H9 (cell line): ENCODE data around the gene ZNF446. TPM values are rescaled to one million over a fixed set of nuclear protein-coding genes. Genes with fewer than 3 reads are reported as not detected.

ENCODE experiments used
- DNase-seq: peaks from one replicate; pipeline ENCODE4 v3.0.0-alpha.2; 2017
- H2AFZ ChIP-seq: one replicate; pipeline ENCODE4 v1.6.1; 2013; ENCODE audit warnings: mild to moderate bottlenecking, low read length, control low read depth, moderate library complexity
- H2AK5ac ChIP-seq: 2 replicates; pipeline ENCODE4 v1.6.1; 2013; ENCODE audit warnings: low read length, control low read depth, mixed read lengths; ENCODE audit not compliant: insufficient read length
- H2BK120ac ChIP-seq: one replicate; pipeline ENCODE4 v1.6.1; 2013; ENCODE audit warnings: low read depth, mild to moderate bottlenecking, low read length, control low read depth, inconsistent platforms; ENCODE audit not compliant: poor library complexity, severe bottlenecking
- H2BK12ac ChIP-seq: 2 replicates; pipeline ENCODE4 v1.6.1; 2013; ENCODE audit warnings: low read length, control low read depth, mixed read lengths, low read depth; ENCODE audit not compliant: insufficient read length
- H2BK15ac ChIP-seq: 2 replicates; pipeline ENCODE4 v1.6.1; 2013; ENCODE audit warnings: low read depth, low read length, control low read depth
- H2BK20ac ChIP-seq: one replicate; pipeline ENCODE4 v1.6.1; 2013; ENCODE audit warnings: low read depth, mild to moderate bottlenecking, low read length, control low read depth, inconsistent platforms; ENCODE audit not compliant: poor library complexity, severe bottlenecking
- H2BK5ac ChIP-seq: 2 replicates; pipeline ENCODE4 v1.6.1; 2013; ENCODE audit warnings: low read length, control low read depth, mixed read lengths; ENCODE audit not compliant: insufficient read length
- H3K14ac ChIP-seq: 2 replicates; pipeline ENCODE4 v1.6.1; 2013; ENCODE audit warnings: low read length, control low read depth; ENCODE audit not compliant: insufficient read depth
- H3K18ac ChIP-seq: 2 replicates; pipeline ENCODE4 v1.6.1; 2013; ENCODE audit warnings: low read depth, mild to moderate bottlenecking, mixed read lengths, low read length, control low read depth; ENCODE audit not compliant: insufficient read length
- H3K23ac ChIP-seq: 2 replicates; pipeline ENCODE4 v1.6.1; 2013; ENCODE audit warnings: low read length, control low read depth, mixed read lengths, low read depth; ENCODE audit not compliant: insufficient read length
- H3K23me2 ChIP-seq: 2 replicates; pipeline ENCODE4 v1.6.1; 2013; ENCODE audit warnings: low read depth, mild to moderate bottlenecking, mixed read lengths, low read length, control low read depth; ENCODE audit not compliant: insufficient read length, poor library complexity, severe bottlenecking
- H3K27ac ChIP-seq: 2 replicates; pipeline ENCODE4 v1.5.1; 2013; ENCODE audit warnings: low read length, control low read depth, mixed read lengths, low read depth; ENCODE audit not compliant: insufficient read length
- H3K27me3 ChIP-seq: 2 replicates; pipeline ENCODE4 v1.6.1; 2013; ENCODE audit warnings: low read length, control low read depth, inconsistent platforms; ENCODE audit not compliant: insufficient read depth
- H3K4ac ChIP-seq: 2 replicates; pipeline ENCODE4 v1.6.1; 2013; ENCODE audit warnings: low read depth, mild to moderate bottlenecking, control low read depth, inconsistent platforms, low read length, moderate library complexity
- H3K4me1 ChIP-seq: 2 replicates; pipeline ENCODE4 v1.6.1; 2013; ENCODE audit warnings: low read length, control low read depth, inconsistent platforms; ENCODE audit not compliant: insufficient read depth
- H3K4me2 ChIP-seq: 2 replicates; pipeline ENCODE4 v1.6.1; 2013; ENCODE audit warnings: low read length, control low read depth, mixed read lengths; ENCODE audit not compliant: insufficient read length, insufficient read depth
- H3K56ac ChIP-seq: 2 replicates; pipeline ENCODE4 v1.6.1; 2013; ENCODE audit warnings: low read depth, mild to moderate bottlenecking, mixed read lengths, low read length, control low read depth; ENCODE audit not compliant: insufficient read length
- H3K79me1 ChIP-seq: 2 replicates; pipeline ENCODE4 v1.6.1; 2013; ENCODE audit warnings: low read depth, mild to moderate bottlenecking, moderate library complexity, low read length, control low read depth, inconsistent platforms; ENCODE audit not compliant: insufficient read depth, poor library complexity, severe bottlenecking
- H3K79me2 ChIP-seq: 2 replicates; pipeline ENCODE4 v1.6.1; 2013; ENCODE audit warnings: low read length, control low read depth, inconsistent platforms; ENCODE audit not compliant: insufficient read depth
- H3K9ac ChIP-seq: 2 replicates; pipeline ENCODE4 v1.6.1; 2013; ENCODE audit warnings: low read length, control low read depth, mixed read lengths; ENCODE audit not compliant: insufficient read length; ENCODE audit errors: extremely low read depth
- H3K9me3 ChIP-seq: one replicate; pipeline ENCODE4 v1.6.1; 2013; ENCODE audit warnings: low read depth, low read length, inconsistent platforms; ENCODE audit not compliant: control insufficient read depth
- H3T11ph ChIP-seq: one replicate; pipeline ENCODE4 v1.6.1; 2013; ENCODE audit warnings: mild to moderate bottlenecking, low read length, control low read depth, inconsistent platforms
- H4K20me1 ChIP-seq: one replicate; pipeline ENCODE4 v1.6.1; 2013; ENCODE audit not compliant: control insufficient read depth, insufficient read length, insufficient read depth
- H4K5ac ChIP-seq: 2 replicates; pipeline ENCODE4 v1.6.1; 2013; ENCODE audit warnings: low read depth, mild to moderate bottlenecking, mixed read lengths, low read length, control low read depth; ENCODE audit not compliant: insufficient read length
- H4K8ac ChIP-seq: replicated peaks from 2 replicates; pipeline ENCODE4 v1.6.1; 2013; ENCODE audit warnings: low read length, control low read depth, mixed read lengths, low read depth; ENCODE audit not compliant: insufficient read length
- H4K91ac ChIP-seq: 2 replicates; pipeline ENCODE4 v1.6.1; 2013; ENCODE audit warnings: low read depth, mild to moderate bottlenecking, moderate library complexity, mixed read lengths, low read length, control low read depth; ENCODE audit not compliant: insufficient read length
- H3K27ac Mint-ChIP-seq, 3 experiments: 2 replicates in 2 of 3; 3 replicates in 1 of 3; pipeline ENCODE4 v1.8.0; 2020 to 2021; ENCODE audit warnings: mixed read lengths in 3 of 3, mild to moderate bottlenecking in 1 of 3, moderate library complexity in 1 of 3
- H3K27me3 Mint-ChIP-seq: 2 replicates; pipeline ENCODE4 v1.8.0; 2021; ENCODE audit warnings: low read depth, mild to moderate bottlenecking, moderate library complexity, mixed read lengths
- H3K36me3 Mint-ChIP-seq, 3 experiments: 2 replicates in 2 of 3; 3 replicates in 1 of 3; pipeline ENCODE4 v1.8.0; 2020 to 2021; ENCODE audit warnings: low read depth in 3 of 3, mixed read lengths in 3 of 3; ENCODE audit not compliant: insufficient read depth in 1 of 3
- H3K4me1 Mint-ChIP-seq, 2 experiments: 2 replicates each; pipeline ENCODE4 v1.8.0; 2020; ENCODE audit warnings: mixed read lengths in 2 of 2
- H3K4me3 Mint-ChIP-seq, 2 experiments: 2 replicates in 1 of 2; 3 replicates in 1 of 2; pipeline ENCODE4 v1.8.0; 2020 to 2021; ENCODE audit warnings: mild to moderate bottlenecking in 2 of 2, mixed read lengths in 2 of 2, moderate library complexity in 1 of 2
- H3K9me3 Mint-ChIP-seq, 2 experiments: 2 replicates in 1 of 2; 3 replicates in 1 of 2; pipeline ENCODE4 v1.8.0; 2020; ENCODE audit warnings: mild to moderate bottlenecking in 2 of 2, mixed read lengths in 2 of 2, moderate library complexity in 1 of 2
- WGBS: extraction: QIAGEN DNeasy Blood & Tissue Kit; methylation state at CpG from one replicate; pipeline ENCODE4 v1.1.7; 2013; ENCODE audit warnings: missing lambda C conversion rate, low lambda C conversion rate, mixed read lengths; ENCODE audit not compliant: insufficient read length; ENCODE audit errors: extremely low coverage; 5-methylcytosine and 5-hydroxymethylcytosine counted together
- total RNA-seq: library from RNA; stranded (reverse); gene quantifications from 2 replicates; pipeline ENCODE4 v1.2.1, GENCODE V29; 2021
- TF ChIP-seq, protein P1 (sequence below): fragments of 200-600 bp; sonication (generic); conservative IDR thresholded peaks from 3 replicates; pipeline ENCODE4 v1.8.0; 2021; ENCODE audit warnings: antibody characterized with exemption, mild to moderate bottlenecking

ZNF446 gene
- total RNA-seq, 1 experiment from 2014 or later, result 7.6 TPM

- Histone ChIP-seq H3K79me2 (no peaks in the 10 kb centered on the region), H3K23me2 (peaks cover 7% of the 10 kb centered on the region), H4K91ac (no peak overlapping the region), H3K9me3 (no peaks in the 10 kb centered on the region), H4K8ac (no peak overlapping the region), H3K4me1 (no peaks in the 10 kb centered on the region), H2BK120ac (no peak overlapping the region), H3K79me1 (no peaks in the 10 kb centered on the region), H2AFZ (no peak overlapping the region), H3K18ac (no peak overlapping the region), H4K20me1 (no peaks in the 10 kb centered on the region), H2AK5ac (no peak overlapping the region), H3K4ac (no peak overlapping the region), H2BK5ac (no peak overlapping the region), H3K27ac (no peak overlapping the region), H2BK20ac (no peak overlapping the region), H2BK15ac (no peak overlapping the region), H3T11ph (no peak overlapping the region), H3K27me3 (no peaks in the 10 kb centered on the region), H3K23ac (no peak overlapping the region), H3K56ac (no peak overlapping the region), H2BK12ac (no peak overlapping the region), H3K4me2 (no peak overlapping the region), H4K5ac (no peak overlapping the region), H3K14ac (no peak overlapping the region), H3K9ac (no peak overlapping the region)
- Mint-ChIP-seq H3K36me3 (peaks cover 0 to 12% (median 2%) of the 10 kb centered on the region in 3 experiments; a peak in 4 of 7 replicates), H3K4me1 (peaks cover 9 to 13% of the 10 kb centered on the region in 2 experiments), H3K27me3 (no peaks in the 10 kb centered on the region; the same call in 1 of the 2 replicates), H3K4me3 (peak overlapping the region in 1 of 2 experiments; percentile 5; a peak in 1 of 5 replicates), H3K9me3 (no peaks in the 10 kb centered on the region), H3K27ac (peak overlapping the region in 1 of 3 experiments; percentile 4; a peak in 1 of 7 replicates)
- no CpG with 5 or more reads among the region's 1 CpG for WGBS
- DNase-seq, result peak; percentile 22
- TF ChIP-seq, protein P1, sequence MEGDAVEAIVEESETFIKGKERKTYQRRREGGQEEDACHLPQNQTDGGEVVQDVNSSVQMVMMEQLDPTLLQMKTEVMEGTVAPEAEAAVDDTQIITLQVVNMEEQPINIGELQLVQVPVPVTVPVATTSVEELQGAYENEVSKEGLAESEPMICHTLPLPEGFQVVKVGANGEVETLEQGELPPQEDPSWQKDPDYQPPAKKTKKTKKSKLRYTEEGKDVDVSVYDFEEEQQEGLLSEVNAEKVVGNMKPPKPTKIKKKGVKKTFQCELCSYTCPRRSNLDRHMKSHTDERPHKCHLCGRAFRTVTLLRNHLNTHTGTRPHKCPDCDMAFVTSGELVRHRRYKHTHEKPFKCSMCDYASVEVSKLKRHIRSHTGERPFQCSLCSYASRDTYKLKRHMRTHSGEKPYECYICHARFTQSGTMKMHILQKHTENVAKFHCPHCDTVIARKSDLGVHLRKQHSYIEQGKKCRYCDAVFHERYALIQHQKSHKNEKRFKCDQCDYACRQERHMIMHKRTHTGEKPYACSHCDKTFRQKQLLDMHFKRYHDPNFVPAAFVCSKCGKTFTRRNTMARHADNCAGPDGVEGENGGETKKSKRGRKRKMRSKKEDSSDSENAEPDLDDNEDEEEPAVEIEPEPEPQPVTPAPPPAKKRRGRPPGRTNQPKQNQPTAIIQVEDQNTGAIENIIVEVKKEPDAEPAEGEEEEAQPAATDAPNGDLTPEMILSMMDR, result no peak
These were observed 1.7 kb downstream of the ZNF446 start for GRCh38 chr19:58477871-58478270.
